GM18508 (cell line): ENCODE results near the gene TNFRSF18.

ENCODE experiments used
- ATAC-seq: cut with Tn5 transposase; IDR thresholded peaks from one replicate; pipeline ENCODE4 v1.9.1; 2021; ENCODE audit warnings: moderate number of reproducible peaks; ENCODE audit not compliant: insufficient read depth, unreplicated experiment

Gene TNFRSF18

GRCh38 chr1:1153874-1154273 is 52.5 kb downstream of the TNFRSF18 start:
- no peak for ATAC-seq
